Urothelium cell line (cell line): Measurements from ENCODE around the gene MTRF1L.
"Not testable (repeated sequence)": the region's sequence is repeated elsewhere in the genome, so short reads cannot be mapped to it uniquely, and the experiment has no call there.

Experiments used
- DNase-seq: peaks from one replicate; pipeline ENCODE4 v3.0.0; 2011; ENCODE audit warnings: low spot score, mixed read lengths
- FAIRE-seq: peaks from 2 replicates; lab custom pipeline; 2011; peaks lifted over from hg19 to GRCh38; lab: Jason Lieb, UNC

MTRF1L gene

DNA sequence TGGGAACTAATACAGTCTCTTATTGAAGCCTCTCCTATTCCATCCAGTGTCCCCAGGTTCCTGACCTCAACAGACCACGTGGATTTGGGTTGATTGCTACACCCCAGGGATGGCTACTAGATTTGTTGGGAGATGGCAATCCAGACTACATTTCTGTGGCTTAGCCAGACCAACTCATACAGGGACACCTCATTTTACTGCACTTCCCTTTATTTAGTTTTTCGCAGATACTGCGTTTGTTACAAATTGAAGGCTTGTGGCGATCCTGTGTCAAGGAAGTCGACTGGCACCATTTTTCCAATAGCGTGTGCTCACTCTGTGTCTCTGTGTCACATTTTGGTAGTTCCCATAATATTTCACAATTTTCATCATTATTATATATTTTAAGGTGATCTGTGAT lies 10.3 kb upstream of the MTRF1L start:
- no peak for DNase-seq
- no peak for FAIRE-seq

DNA sequence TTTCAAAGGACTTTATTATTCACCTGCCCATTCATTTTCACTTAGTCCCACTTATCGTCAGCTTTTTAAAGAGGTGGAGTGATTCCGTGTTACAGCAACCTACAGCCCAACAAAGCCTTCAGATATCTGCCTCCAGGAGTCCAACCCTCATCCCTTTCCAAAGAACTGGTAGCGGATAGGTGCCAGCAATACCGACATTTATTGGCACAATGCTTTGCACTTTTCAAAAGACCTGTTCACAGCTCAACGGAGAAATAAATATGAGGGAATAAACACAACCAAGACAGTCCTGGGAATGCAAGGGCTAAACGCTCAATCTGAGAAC lies 819 bp upstream of the MTRF1L start:
- FAIRE-seq (no peak), DNase-seq (no peak)

DNA sequence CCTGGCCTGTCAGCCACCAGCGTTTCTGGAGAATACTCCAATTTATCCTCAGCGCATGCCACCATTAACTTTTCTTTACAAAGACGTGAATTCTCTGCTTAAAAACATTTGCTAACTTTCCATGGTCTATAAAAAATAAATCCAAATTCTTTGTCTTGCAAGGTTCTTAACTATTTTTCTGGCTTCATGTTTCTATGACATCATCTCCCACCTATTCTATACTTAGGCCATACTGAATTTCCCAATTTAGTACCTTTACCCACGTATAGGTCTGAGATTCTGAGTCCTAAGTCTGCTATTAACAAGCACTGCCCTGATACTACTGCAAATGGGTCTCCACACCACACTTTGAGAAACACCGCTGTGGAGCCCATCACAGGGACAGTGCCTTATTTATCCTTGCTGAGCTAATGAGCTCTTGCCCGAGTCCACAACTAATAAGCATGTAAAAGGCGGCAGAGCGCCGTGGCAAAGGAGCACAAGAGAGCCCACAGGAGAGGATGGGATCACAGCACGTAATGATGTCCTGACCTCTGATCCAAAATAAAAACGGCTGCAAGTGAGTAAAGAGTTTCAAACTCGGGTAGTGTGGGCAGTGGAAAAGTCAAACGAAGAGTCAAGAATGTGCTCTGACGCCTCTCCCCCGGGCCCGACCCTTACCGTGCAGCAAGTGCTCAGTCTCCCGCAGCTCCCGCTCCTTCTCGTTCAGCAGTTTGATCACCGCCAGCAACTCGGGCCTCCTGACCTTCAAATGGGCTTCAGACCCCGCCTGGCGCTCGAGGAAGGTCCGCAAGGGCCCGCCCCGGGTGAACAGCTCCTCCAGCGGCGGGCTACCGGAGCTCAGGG lies 519 bp downstream of the MTRF1L start:
- FAIRE-seq (no peak), DNase-seq (no peak)

DNA sequence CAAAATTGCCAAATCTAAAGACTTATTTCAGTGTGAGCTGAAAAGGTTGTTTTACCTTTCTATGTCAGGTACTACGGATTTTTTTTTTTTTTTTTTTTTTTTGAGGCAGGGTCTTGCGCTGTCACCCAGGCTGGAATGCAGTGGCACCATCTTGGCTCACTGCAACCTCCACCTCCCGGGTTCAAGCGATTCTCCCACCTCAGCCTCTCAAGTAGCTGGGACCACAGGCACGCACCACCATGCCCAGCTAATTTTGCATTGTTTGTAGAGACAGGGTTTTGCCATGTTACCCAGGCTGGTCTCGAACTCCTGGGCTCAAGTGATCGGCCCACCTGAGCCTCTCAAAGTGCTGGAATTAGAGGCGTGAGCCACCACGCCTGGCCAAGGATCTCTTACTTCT lies 1.7 kb downstream of the MTRF1L start:
- not testable (repeated sequence) for DNase-seq, FAIRE-seq

DNA sequence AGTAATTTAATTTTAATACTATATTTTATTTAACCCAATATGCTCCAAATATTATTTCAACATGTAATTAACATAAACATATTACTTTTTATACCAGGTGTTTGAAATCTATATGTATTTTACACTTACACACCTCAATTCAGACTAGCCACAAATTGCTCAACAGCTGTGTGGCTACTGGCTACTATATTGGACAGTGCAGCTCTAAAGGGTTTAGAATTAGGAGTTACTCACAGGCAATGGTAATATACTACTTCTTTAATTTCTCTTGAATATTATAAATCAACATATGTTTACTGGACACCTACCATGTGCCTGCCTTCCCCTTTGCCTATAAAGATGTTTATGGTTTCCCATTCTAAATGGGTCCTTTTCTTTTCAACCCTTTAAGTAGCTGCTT lies 2.3 kb downstream of the MTRF1L start:
- DNase-seq (no peak), FAIRE-seq (no peak)

DNA sequence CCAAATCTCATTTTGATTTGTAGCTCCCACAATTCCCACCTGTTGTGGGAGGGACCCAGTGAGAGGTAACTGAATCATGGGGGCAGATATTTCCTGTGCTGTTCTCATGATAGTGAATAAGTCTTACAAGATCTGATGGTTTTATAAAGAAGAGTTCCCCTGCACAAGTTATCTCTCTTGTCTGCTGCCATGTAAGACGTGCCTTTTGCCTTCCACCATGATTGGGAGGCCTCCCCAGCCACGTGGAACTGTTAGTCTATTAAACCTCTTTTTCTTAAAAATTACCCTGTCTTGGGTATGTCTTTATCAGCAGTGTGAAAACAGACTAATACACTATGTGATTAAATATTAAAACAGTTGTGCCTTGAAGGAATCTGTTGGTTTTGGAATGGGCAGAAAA lies 3.0 kb downstream of the MTRF1L start:
- not testable (repeated sequence) for FAIRE-seq

DNA sequence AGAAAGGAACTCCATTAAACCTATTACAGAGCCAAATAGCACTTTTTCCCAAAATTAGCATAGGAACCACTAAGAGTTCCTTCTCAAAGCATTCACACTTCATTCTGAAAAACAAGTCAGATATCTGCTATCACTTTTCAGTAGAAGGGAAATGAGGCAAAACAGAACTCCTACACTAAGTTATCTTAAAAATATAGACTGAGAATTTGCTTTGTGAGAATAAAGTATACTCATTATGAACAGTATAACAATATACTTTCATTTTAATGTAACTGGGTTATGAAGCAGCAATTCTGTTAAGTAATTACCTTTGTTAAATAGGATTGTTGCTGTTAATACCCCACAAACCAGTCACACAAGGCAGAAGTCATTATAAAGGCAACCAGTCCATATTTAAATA lies 8.7 kb downstream of the MTRF1L start:
- FAIRE-seq: no peak
- no peak for DNase-seq

More for the DNA sequence above, 3.0 kb downstream of the MTRF1L start:
- DNase-seq: not testable (repeated sequence)

DNA sequence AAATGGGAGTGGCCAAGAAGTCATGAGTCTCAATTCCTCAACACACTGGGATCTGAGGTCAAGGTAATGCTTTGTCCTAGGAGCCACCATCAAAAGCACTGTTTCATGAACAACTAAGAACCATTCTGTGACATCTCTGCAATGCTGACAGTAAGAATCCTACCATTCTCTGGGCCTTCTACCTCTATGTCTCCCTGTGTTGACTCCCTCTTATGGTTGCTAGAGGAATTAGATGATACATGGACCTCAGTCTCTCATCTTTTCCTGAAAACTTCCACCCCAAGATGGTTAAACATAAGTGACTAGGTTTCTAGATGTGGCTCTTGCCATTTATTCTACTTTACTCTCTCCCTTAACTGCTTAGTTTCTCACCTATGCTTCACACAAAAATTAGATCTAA lies 9.1 kb downstream of the MTRF1L start:
- DNase-seq (no peak), FAIRE-seq (no peak)

DNA sequence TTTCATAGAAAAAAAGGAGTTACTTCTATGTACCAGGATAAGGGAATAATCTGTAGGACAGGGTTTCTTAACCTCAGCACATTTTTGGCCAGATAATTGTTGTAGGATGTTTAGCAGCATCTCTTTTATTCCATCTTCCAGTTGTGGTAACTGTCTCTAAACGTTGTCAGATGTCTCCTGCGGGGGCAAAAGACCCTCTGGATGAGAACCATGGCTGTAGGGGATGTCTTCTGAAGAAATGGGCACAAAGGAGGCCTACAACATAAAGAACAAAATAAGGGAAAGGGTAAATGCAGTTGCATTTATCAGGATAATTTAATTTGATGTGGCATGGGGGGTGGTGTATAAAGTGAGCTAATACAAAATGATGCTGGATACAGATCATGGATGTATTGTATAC lies 15.5 kb downstream of the MTRF1L start:
- DNase-seq: no peak
- FAIRE-seq: no peak

DNA sequence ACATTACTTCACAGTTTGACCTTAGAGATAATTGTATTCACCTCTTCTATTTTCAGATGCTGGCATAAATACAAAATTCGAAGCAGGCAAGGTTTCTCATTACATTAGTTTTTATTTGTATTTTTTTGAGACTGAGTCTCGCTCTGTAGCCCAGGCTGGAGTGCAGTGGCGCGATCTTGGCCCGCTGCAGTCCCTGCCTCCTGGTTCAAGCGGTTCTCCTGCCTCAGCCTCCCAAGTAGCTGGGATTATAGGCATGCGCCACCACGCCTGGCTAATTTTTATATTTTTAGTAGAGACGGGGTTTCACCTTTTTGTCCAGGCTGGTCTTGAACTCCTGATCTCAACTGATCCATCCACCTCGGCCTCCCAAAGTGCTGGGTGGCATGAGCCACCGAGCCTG lies 17.2 kb downstream of the MTRF1L start:
- FAIRE-seq, DNase-seq: not testable (repeated sequence)

DNA sequence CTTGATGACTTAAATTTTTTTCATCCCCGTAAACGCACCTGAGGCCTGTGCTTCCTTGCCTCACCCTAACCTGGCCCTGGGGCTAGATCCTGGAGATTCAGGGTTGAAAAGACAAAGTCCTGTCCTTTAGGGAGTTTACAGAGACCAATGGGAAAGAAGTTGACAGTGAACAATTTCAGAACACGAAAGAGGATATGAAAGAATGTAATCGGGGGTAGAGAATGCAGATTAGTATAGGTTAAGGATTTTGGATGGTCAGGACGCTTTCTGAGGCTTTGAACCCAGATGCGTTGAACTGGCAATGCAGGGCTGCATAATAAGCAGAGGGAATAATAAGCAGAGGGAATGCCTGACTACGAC lies 18.0 kb downstream of the MTRF1L start:
- FAIRE-seq: no peak

DNA sequence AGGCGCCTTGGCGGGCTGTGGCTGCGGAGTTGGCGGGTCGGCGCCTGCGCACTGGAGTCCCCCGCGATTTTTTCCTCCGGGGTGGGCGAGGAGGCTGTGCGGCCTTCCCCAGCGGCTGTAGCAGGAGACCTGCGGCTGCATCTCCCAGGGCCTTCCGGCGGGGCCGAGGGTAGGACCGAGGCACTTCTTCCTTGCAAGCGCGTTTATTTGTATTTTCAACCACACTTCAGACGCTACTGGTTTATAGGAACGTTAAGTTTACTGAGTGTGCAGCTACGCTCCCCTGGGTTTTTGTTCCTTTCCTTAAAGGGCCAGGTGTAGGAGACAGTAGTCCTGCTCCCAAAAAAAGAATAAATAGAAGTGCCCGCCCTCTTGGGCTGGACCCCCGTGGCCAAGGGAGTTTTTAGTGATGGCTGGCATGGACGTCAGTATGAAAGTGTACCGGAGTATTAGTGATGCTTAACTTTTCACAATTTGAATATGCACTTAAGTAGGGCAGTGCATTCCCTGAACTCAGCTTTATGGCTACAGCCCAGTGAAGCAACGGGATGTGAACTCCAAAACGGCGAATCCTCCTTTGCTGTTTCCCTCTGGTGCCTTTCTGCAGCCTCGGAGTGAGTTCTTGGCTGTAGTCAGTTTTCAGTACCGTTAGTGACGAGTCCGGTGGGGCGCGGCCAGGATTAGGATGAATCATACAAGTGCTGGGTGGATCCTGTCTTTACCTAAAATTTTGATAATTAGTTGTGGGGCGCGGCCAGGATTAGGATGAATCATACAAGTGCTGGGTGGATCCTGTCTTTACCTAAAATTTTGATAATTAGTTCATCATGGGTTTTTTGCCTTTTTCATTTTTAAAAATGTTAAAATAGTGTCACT lies 18.6 kb downstream of the MTRF1L start:
- FAIRE-seq: peak; percentile 23
- peak; percentile 96 for DNase-seq

More for the DNA sequence above, 18.0 kb downstream of the MTRF1L start:
- DNase-seq: no peak

DNA sequence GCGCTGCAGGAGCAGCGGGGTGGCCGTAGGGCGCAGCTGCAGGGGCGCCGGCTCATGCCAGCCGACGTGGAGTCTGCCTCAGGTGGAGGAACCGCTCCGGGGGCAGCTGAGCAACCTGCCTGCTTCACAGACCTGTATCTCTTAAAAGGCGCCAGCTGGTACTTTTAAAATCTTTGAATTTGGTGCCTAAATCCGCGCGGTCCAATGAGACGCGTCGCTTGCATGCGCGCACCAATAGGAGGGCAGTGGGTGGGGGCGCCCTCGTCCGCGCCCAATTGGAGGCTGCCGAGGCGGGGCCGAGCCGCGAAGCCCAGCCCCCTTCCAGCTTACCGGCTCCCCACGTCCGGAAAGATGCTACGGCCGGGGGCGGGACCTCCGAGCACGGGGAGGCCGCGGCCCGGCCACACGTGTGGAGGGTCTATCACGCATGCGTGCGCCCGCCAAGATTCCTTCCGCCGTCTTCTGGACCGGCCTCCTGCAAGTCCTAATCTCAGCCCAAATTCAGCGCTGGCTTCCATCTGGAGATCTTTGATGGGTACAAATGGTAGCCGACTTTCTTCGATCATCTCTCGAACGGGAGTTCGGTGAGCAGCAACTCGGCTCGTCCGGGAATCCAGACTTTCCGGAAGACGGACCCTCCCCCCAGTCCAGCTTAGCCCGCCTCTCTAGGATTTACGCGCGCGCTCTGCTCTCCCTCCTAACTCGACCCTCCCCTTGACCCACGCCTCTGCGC lies 19.4 kb downstream of the MTRF1L start, which contains the start of gene FBXO5:
Gene FBXO5 (minus strand): TSS at position 138 of the 733 bp plus-strand sequence. CDS start 82 bp downstream, at position 56.
- DNase-seq (peak; percentile 96), FAIRE-seq (peak; percentile 80)

DNA sequence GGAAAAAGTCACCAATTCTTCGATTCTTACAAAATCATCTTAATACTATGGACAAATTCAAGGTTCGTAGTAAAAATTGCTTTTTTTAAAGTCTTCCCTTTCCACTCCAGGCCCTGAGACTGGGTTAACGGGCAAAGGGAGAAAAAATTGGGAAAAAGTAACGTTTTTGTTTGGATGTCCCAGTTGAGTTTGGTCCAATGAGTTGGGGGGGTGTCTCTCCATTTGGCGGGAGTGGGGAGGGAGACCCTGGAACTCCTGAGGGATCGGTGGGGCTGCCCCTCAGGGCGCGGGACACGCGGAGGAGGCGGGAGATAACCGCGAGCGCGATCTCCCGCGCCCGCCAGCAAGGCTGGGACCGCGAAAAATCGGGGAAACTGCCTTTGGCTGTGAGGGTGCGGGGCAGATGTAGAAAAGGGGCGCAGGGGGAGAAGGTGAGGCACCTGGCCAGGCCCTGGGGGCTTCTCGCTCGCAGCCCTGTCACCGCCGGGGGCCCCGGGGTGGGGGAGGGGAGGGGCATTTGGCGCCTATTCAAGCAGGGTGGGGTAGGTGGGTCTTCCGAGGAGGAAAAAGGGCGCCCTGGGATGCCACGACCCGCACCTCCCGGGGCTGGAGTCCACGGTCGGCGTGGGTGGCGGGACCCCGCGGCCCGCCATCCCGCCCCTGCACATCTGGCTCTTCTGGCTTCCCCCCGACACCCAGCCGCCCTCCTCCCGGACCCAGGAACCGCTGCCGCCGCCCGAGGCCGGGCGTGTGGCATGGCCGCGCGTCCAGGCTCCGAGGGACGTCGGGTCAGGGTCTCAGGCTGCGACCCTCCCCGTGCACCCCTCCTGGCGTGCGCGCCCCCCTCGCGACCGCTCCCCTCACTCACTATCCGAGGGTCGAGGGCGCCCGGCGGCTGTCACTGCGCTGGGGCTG lies 20.3 kb downstream of the MTRF1L start:
- DNase-seq: no peak

DNA sequence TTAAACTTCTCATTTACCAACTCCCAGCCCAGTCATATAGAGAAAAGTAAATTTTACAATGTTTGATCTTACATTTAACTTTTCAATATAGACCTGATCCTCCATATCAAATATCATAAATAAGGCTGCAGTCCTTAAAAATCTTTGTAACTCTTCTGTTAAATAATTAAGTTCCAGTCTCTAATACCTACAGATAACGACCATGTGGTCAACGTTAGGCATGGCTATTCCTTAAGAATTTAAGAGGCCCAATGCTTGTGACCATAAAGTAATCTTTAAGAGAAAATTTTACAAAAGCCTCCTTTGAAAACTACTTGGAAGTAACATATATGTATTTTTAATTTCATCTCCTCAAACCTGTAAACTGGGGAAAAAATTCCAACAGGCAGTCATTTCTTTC lies 21.3 kb downstream of the MTRF1L start:
- FAIRE-seq (no peak), DNase-seq (no peak)

More for the DNA sequence above, 20.3 kb downstream of the MTRF1L start:
- FAIRE-seq: no peak

DNA sequence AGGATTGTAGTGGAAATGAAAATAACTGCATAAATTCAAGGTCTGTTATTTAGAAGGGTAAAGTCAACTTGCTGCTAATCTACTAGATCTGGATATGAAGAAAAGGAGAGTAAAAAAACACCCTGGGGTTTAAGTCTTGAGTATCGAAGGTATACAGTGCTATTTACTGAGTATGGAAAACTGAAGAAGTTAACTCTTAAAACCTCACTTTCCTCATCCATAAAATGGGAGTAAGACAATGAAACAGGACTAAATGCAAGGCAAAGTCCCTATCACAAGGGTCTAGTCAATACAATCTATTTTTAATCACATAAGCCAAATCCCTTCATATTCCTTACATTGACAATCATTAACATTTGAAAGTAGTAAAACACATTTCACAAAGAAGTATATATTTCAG lies 21.9 kb downstream of the MTRF1L start:
- DNase-seq (no peak), FAIRE-seq (no peak)

DNA sequence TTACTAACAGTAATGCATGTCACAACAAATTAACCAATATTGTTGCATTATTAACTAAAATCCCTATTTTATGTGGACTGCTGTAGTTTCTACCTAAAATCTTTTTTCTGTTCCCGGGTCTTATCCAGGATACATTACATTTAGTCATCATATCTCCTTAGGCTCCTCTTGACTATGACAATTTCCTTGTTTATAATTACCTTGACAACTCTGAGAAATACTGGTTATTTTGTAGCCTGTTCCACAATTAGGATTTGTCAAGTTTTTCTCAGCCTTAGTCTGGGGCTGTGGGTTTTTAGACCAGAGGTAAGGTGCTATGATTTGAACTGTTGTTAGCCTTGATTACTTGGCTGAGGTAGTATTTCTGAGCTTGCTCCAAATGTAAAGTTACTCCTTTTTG lies 23.4 kb downstream of the MTRF1L start:
- no peak for FAIRE-seq

DNA sequence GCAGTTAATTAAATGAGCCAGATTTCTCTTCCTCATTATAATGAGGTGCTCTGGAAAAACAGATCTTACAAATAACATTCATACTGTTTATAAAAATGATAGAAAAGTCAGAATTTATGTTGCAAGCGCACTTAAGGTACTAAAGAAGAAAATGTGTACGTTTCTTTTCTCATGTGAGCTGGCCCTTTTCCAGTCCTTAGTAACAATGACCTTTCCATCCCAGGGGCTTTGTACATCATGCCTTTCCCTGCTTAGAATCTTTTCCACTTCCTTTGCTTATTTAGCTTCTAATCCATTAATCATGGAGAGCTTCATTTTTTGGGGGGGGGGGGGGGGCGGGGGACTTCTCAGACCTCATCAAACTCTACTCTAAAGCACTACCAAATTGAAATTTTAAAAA lies 24.5 kb downstream of the MTRF1L start:
- no peak for FAIRE-seq

More for the DNA sequence above, 23.4 kb downstream of the MTRF1L start:
- DNase-seq: no peak

DNA sequence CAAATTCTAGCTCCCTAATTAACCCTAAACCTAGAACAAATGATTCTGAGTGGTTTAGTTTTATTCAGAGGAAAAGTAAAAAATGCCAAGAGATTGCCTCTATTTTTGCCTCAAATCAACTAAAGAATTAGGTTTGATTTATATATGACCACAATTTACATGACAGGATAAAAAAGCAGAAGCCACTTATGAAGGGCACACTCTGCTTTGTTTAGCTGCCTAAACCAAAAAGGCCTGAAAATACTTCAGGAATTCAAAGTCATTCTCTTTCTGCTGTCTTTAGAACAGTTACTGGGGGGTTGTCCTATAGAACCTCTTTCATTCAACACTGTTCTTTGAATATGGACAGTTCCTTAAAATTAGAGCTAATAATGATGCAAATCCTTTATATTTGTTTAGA lies 25.0 kb downstream of the MTRF1L start:
- DNase-seq (no peak), FAIRE-seq (no peak)

More for the DNA sequence above, 24.5 kb downstream of the MTRF1L start:
- no peak for DNase-seq

DNA sequence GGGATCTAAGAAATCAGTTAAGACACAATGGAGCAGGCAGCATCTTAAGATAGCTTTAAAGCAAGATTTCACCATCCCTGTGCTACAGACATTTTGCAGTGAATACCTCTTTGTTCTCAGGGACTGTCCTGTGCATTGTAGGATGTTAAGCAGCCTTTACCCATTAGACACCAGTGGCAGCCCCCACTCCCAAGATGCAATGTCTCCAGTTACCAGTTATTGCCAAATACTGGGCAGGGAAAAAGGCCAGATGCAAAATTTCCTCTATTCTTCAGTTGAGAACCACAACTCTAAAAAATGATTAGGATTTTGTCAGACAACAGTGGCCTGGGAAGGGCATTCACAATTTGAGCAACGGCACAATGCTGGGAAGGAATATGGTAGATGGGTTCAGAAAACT lies 25.8 kb downstream of the MTRF1L start:
- FAIRE-seq (no peak), DNase-seq (no peak)
